HPDE6-E6E7 (cell line): ENCODE results near the gene HDGFL2.

ENCODE experiments used
- DNase-seq: peaks from one replicate; pipeline ENCODE4 v3.0.0; 2011; ENCODE audit warnings: missing footprints; ENCODE audit errors: extremely low spot score

Gene HDGFL2

DNA sequence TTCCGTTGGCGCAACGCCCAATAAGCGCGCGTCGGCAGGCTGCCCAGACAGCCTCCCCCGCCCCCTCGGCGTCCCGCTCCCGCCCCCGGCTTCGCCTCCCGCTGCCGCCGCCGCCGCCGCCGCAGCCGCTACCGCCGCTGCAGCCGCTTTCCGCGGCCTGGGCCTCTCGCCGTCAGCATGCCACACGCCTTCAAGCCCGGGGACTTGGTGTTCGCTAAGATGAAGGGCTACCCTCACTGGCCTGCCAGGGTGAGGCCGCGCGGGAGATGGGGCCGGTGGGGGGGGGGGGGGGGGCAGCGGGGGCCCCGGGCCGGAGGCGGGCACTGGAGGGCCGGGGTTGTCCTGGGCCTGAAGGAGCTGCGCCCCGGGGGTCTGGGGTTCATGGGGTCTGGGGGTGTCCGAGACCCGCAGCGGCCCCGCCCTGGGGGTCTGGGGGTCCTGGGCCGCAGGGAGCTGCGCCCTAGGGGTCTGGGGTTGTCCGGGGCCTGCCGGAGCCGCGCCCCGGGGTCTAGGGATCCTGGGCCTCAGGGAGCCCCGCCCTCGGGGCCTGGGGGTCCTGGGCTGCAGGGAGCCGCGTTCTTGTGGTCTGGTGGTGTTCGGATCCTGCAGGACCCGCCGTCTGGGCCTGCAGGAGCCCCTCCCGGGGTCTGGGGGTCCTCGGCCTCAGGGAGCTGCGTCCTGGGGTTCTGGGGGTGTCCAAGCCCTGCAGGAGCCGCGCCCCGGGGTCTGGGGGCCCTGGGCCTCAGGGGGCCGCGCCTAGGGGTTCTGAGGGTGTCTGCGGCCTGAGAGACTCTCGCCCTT, at the start of gene HDGFL2:
TSS of gene HDGFL2 (plus strand) at position 124 of the 801 bp plus-strand sequence. CDS start at position 178, 54 bp downstream.
- DNase-seq, result no peak

DNA sequence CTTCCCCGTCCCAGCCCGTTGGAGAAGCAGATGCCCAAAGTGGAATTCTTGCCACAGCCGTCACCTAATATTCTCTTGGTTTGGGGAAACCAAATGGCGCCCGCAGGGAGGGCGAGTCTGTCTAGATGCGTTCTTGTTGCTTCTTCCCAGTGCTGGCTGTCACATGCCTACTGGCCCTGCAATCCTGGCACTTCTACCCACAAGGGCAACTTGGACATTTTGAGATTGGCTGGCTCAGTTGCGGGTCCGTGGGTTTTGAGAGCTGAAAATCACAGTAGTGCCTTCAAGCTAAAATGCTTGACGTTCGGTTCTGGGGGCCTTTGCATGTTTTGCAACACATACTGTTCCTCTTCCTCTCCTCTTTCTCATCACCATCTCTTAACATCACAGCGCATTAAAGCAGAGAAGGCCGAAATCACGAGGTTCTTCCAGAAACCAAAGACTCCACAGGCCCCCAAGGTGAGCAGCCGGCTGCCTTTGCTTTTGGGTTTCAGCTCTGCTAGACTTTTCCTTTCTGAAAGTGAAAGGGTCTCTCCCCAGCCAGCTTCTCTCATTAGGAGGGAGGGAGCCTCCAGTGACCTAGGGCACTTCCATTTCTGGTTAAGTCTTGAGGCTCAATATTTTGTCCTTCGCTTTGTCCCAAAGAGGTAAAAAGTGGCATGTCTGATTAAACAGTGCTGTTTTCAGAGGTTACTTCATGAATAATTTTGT, 48.5 kb upstream of the HDGFL2 start:
- no peak for DNase-seq

DNA sequence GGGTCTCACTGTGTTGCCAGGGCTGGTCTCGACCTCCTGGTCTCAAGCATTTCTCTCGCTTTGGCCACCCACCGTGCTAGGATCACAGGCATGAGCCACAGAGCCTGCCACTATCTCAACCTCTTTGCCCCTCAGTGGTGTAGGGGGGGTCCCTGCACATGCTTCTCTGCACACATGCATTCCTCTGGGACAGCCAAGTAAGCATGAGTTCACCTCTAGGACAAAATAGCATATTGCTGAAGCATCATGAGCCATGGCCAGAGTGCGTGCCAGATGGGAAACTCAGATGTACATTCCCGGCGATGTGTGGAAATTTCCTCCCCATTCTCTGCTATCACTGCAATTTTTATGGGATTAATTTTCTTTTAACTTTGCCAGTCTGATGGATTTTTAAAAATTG, 46.6 kb upstream of the HDGFL2 start:
- DNase-seq, result no peak

GRCh38 chr19:4428326-4428975, 43.6 kb upstream of the HDGFL2 start:
- no peak for DNase-seq

GRCh38 chr19:4429256-4429655, 42.8 kb upstream of the HDGFL2 start:
- DNase-seq, result no peak

DNA sequence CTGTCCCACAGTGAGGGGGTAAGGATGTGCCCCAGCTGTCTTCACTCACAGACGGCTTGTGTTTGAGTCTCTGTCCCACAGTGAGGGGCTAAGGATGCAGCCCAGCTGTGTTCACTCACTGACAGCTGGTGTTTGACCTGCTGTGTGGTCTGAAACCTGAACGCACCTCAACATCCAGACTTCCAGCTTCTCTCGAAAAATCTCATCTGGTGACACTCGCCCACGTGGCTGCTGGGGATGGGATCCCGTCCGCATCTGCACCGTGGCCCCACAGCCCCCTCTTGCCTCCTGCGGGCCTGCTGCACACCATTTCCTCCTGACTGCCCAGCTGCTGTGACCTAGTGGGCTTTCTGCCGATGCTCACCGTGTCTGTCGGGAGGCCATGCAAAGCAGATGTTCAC, 42.3 kb upstream of the HDGFL2 start:
- DNase-seq, result no peak

DNA sequence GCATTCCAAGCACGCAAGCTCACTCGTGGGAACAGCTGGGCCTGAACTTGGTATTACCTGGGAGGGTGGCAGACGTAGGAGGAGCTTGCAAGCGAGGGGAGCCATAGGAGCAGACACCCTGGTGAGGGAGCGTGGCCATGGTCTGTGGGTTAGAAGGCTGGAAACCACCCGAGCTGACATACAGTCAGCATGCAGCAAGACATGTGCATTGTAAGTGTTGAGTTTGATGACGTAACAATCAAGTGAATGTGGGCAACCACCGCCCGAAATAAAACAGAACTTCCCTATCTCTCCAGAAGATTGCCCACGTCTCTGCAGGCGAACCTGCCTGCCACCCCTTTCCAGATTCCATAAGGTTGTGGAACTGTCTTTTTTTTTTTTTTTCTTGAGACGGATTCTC, 41.3 kb upstream of the HDGFL2 start:
- DNase-seq, result no peak

- DNase-seq, result no peak
Observed at GRCh38 chr19:4431296-4431695, 40.8 kb upstream of the HDGFL2 start.

DNA sequence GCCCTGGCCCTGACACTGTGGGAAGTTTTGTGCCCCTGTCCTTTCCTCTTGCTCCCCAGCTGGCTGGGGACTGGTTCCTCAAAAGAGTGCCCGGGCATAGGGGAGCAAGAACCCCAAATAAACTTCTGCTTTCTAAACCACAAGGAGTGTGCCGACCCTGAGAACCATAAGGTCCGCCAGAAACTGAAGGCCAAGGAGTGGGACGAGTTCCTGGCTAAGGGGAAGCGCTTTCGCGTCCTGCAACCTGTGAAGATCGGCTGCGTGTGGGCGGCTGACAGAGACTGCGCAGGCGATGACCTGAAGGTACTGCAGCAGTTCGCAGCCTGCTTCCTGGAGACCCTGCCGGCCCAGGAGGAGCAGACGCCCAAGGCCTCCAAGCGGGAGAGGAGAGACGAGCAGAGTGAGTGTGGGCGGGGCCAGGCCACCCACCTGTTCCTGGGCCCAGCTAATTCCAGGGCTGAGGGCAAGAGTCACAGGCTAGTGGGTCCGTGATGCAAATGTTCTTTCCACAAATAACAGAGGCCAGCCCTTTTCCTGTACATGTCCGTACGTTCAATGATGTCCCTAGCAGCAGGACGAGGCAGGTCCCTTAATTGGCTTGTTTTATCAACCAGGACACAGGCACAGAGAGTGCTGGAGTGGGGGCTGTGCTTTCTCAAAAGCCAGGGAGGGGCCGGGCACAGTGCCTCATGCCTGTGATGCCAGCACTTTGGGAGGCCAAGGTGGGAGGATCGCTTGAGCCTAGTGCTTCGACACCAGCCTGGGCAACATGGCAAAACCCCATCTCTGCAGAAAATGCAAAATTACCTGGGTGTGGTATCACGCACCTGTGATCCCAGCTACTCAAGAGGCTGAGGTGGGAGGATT, 40.1 kb upstream of the HDGFL2 start:
- no peak for DNase-seq

GRCh38 chr19:4432918-4433506, 39.1 kb upstream of the HDGFL2 start:
- DNase-seq, result no peak

GRCh38 chr19:4434391-4434790, 37.7 kb upstream of the HDGFL2 start:
- DNase-seq, result no peak

DNA sequence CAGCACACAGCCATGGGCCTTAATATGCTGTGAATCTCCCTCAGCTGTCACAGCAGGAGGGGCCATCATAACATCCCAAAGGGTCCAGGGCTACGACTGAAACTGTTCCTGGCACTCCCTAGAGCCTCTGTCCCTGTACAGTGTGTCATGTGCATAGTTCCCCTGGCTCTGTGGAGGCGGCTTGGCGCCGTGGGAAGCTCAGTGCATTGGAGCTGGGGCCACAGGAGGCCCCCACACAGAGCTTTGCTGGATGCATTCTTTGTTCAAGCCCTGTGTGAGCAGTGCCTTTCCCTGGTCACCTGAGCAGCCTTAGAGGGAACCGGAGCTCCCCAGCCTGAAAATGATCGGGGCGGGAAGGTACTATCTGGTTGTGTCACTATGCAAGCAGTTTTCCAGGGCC, 35.9 kb upstream of the HDGFL2 start:
- no peak for DNase-seq

- DNase-seq, result no peak
Observed at GRCh38 chr19:4437103-4437502, 35.0 kb upstream of the HDGFL2 start.

GRCh38 chr19:4439243-4439642, 32.9 kb upstream of the HDGFL2 start:
- no peak for DNase-seq

DNA sequence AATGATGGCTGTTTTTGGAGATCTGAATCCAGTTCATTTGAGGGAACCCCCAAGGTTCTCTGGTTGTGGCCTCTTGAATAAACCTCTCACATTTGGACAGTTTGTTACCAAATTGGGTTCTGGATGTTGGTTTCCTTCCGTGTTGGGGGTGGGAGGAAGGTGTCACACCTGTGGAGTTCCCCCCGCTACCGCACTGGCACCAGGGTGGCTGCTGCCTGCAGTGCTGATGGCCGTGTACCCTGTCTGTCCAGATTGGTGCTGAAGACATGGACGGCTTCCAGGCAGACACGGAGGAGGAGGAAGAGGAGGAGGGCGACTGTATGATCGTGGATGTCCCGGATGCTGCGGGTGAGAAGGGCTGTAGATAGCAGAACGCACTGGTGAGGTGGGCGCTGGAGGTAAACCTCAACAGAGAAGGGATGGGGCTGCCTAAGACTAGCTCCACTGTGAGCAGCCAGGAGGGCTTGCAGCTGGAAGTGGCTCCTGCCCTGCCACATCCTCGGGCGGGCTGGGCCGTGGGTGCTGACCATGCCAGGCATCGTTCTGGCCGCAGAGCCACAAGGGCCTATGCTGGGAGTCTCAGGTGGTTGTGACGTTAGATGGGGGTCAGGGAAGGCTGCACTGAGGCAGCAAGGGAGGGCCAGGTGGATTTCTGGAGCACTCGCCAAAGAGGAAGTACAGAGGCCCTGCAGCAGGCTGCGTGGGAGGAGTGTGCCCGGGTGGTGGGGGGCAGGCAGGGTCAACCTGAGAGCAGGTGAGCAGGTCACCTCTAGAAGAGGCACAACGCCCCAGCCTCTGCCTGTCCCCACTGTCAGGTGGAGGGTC, 29.9 kb upstream of the HDGFL2 start:
- no peak for DNase-seq

- DNase-seq, result no peak
Observed at GRCh38 chr19:4442819-4443146, 29.3 kb upstream of the HDGFL2 start.

DNA sequence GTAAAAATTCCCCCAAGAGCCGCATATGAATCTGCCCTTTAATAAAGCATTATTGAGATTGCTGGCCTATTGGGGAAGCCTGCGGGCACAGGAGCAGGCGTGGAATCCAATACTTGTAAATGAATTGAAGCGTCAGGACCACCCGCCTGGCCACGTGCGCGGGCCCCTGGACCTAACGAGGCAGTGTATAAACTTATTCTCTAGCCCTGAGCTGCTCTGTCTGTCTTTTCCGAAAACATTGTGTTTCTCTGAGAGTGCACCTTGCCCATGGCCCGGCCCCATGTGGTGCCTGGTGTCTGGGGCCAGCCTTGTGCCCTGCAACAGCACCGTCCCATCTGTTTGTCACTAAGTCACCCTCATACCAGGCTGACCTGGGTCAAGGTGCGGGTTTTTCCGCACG, 28.9 kb upstream of the HDGFL2 start:
- no peak for DNase-seq

GRCh38 chr19:4443966-4444764, 27.9 kb upstream of the HDGFL2 start:
- no peak for DNase-seq

GRCh38 chr19:4444765-4445741, 27.0 kb upstream of the HDGFL2 start:
- DNase-seq, result no peak
